ENCODE results near the gene MOCS1. TPM values are rescaled to one million over a fixed set of nuclear protein-coding genes. Genes with fewer than 3 reads are reported as not detected.

MOCS1 gene
- total and polyA plus RNA-seq, 9 donors: 4.5 to 7.6 (median 5.8) TPM

DNA sequence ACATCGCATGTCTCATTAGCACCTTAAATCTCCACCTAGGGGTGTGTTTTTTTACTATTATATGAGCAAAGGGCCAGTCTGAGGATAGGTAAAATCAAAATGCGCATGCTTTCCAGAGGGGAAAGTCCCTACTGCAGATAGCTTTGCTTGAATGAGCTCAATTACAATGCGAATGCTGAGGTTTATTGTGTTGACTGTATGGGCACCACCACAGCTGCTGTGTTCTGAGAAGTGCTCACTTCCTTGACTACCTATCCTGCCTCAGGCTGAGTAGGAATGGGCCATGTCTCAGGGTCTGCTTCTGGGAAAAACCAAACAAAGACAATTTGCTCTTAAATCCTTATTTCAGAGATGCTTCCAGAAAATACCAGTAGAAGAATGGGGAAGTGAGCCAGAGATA, 36.6 kb downstream of the MOCS1 start:
- no peaks in the 10 kb centered on the region for H3K9me3 ChIP-seq (replicated peaks; ENCODE audit: control insufficient read depth, low read depth, low read length)
- H3K36me3 ChIP-seq (ENCODE audit: control insufficient read depth, insufficient read depth, low read length): peaks cover 59% of the 10 kb centered on the region

GRCh38 chr6:39896701-39897100, 37.6 kb downstream of the MOCS1 start:
- Histone ChIP-seq H3K27me3 (ENCODE audit: control insufficient read depth, insufficient read depth, low read length) (no peaks in the 10 kb centered on the region), H3K27ac (ENCODE audit: low read length) (no peak overlapping the region), H3K36me3 (ENCODE audit: control insufficient read depth, insufficient read depth, low read length) (peaks cover 55% of the 10 kb centered on the region), H3K4me3 (ENCODE audit: low read length) (no peak overlapping the region), H3K4me1 (ENCODE audit: control insufficient read depth, insufficient read depth, low read length) (peaks cover 3% of the 10 kb centered on the region), H3K9me3 (replicated peaks; ENCODE audit: control insufficient read depth, low read depth, low read length) (no peaks in the 10 kb centered on the region)
- no peak for DNase-seq
- 92% methylated on average over 11 of the region's 12 CpGs for WGBS (ENCODE audit: insufficient coverage)

More for the DNA sequence above, 36.6 kb downstream of the MOCS1 start:
- no peak for DNase-seq
- Histone ChIP-seq H3K4me3 (ENCODE audit: low read length) (no peak overlapping the region), H3K27me3 (ENCODE audit: control insufficient read depth, insufficient read depth, low read length) (no peaks in the 10 kb centered on the region), H3K4me1 (ENCODE audit: control insufficient read depth, insufficient read depth, low read length) (no peaks in the 10 kb centered on the region), H3K27ac (ENCODE audit: low read length) (no peak overlapping the region)
- no CpG with 5 or more reads among the region's 3 CpGs for WGBS (ENCODE audit: insufficient coverage)

GRCh38 chr6:39893286-39893685, 41.0 kb downstream of the MOCS1 start:
- 90% methylated on average over 5 of the region's 8 CpGs for WGBS (ENCODE audit: insufficient coverage)
- Histone ChIP-seq H3K27me3 (ENCODE audit: control insufficient read depth, insufficient read depth, low read length) (no peaks in the 10 kb centered on the region), H3K36me3 (ENCODE audit: control insufficient read depth, insufficient read depth, low read length) (peaks cover 27% of the 10 kb centered on the region), H3K4me3 (ENCODE audit: low read length) (no peak overlapping the region), H3K27ac (ENCODE audit: low read length) (no peak overlapping the region), H3K9me3 (replicated peaks; ENCODE audit: control insufficient read depth, low read depth, low read length) (no peaks in the 10 kb centered on the region), H3K4me1 (ENCODE audit: control insufficient read depth, insufficient read depth, low read length) (peaks cover 22% of the 10 kb centered on the region)
- DNase-seq: no peak

- Histone ChIP-seq H3K27ac (ENCODE audit: low read length) (no peak overlapping the region), H3K4me1 (ENCODE audit: control insufficient read depth, insufficient read depth, low read length) (peaks cover 29% of the 10 kb centered on the region), H3K4me3 (ENCODE audit: low read length) (no peak overlapping the region), H3K9me3 (replicated peaks; ENCODE audit: control insufficient read depth, low read depth, low read length) (no peaks in the 10 kb centered on the region), H3K36me3 (ENCODE audit: control insufficient read depth, insufficient read depth, low read length) (peaks cover 20% of the 10 kb centered on the region), H3K27me3 (ENCODE audit: control insufficient read depth, insufficient read depth, low read length) (no peaks in the 10 kb centered on the region)
- 0% methylated on average over 1 of the region's 2 CpGs for WGBS (ENCODE audit: insufficient coverage)
- DNase-seq: peak; percentile 67
Observed at GRCh38 chr6:39892490-39893129, 41.7 kb downstream of the MOCS1 start.

DNA sequence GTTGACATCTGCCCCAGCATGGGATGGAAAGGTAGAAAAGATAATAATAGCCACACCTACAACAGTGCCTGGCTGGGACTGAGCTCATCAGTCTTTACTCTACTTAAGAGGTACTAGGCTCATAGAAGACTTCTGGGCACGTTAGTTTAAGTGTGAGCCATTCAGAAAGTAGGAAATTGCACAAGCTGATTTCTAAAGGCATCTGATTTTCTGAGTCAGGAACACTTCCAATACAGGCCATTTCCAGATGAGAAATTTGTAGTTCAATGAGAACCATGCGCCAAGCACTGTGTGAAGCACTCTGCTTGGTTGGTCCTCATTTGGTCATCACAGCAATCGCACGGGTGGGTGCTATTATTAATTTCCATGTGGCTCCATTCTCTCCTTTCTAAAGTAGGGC, 42.3 kb downstream of the MOCS1 start:
- Histone ChIP-seq H3K36me3 (ENCODE audit: control insufficient read depth, insufficient read depth, low read length) (peaks cover 15% of the 10 kb centered on the region), H3K4me1 (ENCODE audit: control insufficient read depth, insufficient read depth, low read length) (peaks cover 35% of the 10 kb centered on the region), H3K27ac (ENCODE audit: low read length) (no peak overlapping the region), H3K27me3 (ENCODE audit: control insufficient read depth, insufficient read depth, low read length) (no peaks in the 10 kb centered on the region), H3K9me3 (replicated peaks; ENCODE audit: control insufficient read depth, low read depth, low read length) (no peaks in the 10 kb centered on the region), H3K4me3 (ENCODE audit: low read length) (no peak overlapping the region)
- 46% methylated on average over 2 of the region's 4 CpGs for WGBS (ENCODE audit: insufficient coverage)
- no peak for DNase-seq

DNA sequence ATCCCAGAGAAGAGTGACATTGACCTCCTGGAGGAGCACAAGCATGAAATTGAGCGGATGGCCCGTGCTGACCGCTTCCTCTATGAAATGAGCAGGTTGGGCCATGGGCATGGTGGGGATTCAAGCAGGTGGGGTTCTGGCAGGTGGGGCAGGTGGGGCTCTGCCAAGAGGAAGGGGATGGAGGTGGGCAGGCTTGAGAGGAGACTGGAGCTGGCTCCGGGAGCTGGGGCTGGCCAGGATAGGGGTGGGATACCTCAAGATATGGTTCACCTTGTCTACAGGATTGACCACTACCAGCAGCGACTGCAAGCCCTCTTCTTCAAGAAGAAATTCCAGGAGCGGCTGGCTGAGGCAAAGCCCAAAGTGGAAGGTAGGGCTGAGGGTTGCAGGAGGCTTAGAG, 42.9 kb downstream of the MOCS1 start:
- no peak overlapping the region for H3K27ac ChIP-seq (ENCODE audit: low read length)
- H3K4me1 ChIP-seq (ENCODE audit: control insufficient read depth, insufficient read depth, low read length): peaks cover 41% of the 10 kb centered on the region
- WGBS (ENCODE audit: insufficient coverage): 85% methylated on average over 3 of the region's 6 CpGs
- H3K36me3 ChIP-seq (ENCODE audit: control insufficient read depth, insufficient read depth, low read length): peaks cover 9% of the 10 kb centered on the region
- no peaks in the 10 kb centered on the region for H3K27me3 ChIP-seq (ENCODE audit: control insufficient read depth, insufficient read depth, low read length)
- no peaks in the 10 kb centered on the region for H3K9me3 ChIP-seq (replicated peaks; ENCODE audit: control insufficient read depth, low read depth, low read length)
- no peak for DNase-seq
- no peak overlapping the region for H3K4me3 ChIP-seq (ENCODE audit: low read length)

- Histone ChIP-seq H3K27ac (ENCODE audit: low read length) (no peak overlapping the region), H3K27me3 (ENCODE audit: control insufficient read depth, insufficient read depth, low read length) (no peaks in the 10 kb centered on the region), H3K9me3 (replicated peaks; ENCODE audit: control insufficient read depth, low read depth, low read length) (no peaks in the 10 kb centered on the region), H3K36me3 (ENCODE audit: control insufficient read depth, insufficient read depth, low read length) (peaks cover 12% of the 10 kb centered on the region), H3K4me3 (ENCODE audit: low read length) (no peak overlapping the region), H3K4me1 (ENCODE audit: control insufficient read depth, insufficient read depth, low read length) (peaks cover 63% of the 10 kb centered on the region)
- no CpG with 5 or more reads among the region's 2 CpGs for WGBS (ENCODE audit: insufficient coverage)
- DNase-seq: peak; percentile 50
Observed at GRCh38 chr6:39889229-39889628, 45.0 kb downstream of the MOCS1 start.

- WGBS (ENCODE audit: insufficient coverage): 49% methylated on average over 7 of the region's 14 CpGs
- peak; percentile 91 for DNase-seq
- peaks cover 76% of the 10 kb centered on the region for H3K4me1 ChIP-seq (ENCODE audit: control insufficient read depth, insufficient read depth, low read length)
Observed at GRCh38 chr6:39887692-39888450, 46.4 kb downstream of the MOCS1 start.

GRCh38 chr6:39886871-39887270, 47.4 kb downstream of the MOCS1 start:
- no peaks in the 10 kb centered on the region for H3K9me3 ChIP-seq (replicated peaks; ENCODE audit: control insufficient read depth, low read depth, low read length)
- no peak for DNase-seq
- H3K4me1 ChIP-seq (ENCODE audit: control insufficient read depth, insufficient read depth, low read length): peaks cover 84% of the 10 kb centered on the region
- no CpG with 5 or more reads among the region's 2 CpGs for WGBS (ENCODE audit: insufficient coverage)
- H3K36me3 ChIP-seq (ENCODE audit: control insufficient read depth, insufficient read depth, low read length): peaks cover 6% of the 10 kb centered on the region
- no peak overlapping the region for H3K4me3 ChIP-seq (ENCODE audit: low read length)
- H3K27me3 ChIP-seq (ENCODE audit: control insufficient read depth, insufficient read depth, low read length): no peaks in the 10 kb centered on the region
- peak overlapping the region; percentile 97 for H3K27ac ChIP-seq (ENCODE audit: low read length)

More at GRCh38 chr6:39887692-39888450, 46.4 kb downstream of the MOCS1 start:
- Histone ChIP-seq H3K4me3 (ENCODE audit: low read length) (no peak overlapping the region), H3K27ac (ENCODE audit: low read length) (peak overlapping the region; percentile 97), H3K27me3 (ENCODE audit: control insufficient read depth, insufficient read depth, low read length) (no peaks in the 10 kb centered on the region), H3K36me3 (ENCODE audit: control insufficient read depth, insufficient read depth, low read length) (peaks cover 11% of the 10 kb centered on the region), H3K9me3 (replicated peaks; ENCODE audit: control insufficient read depth, low read depth, low read length) (no peaks in the 10 kb centered on the region)

DNA sequence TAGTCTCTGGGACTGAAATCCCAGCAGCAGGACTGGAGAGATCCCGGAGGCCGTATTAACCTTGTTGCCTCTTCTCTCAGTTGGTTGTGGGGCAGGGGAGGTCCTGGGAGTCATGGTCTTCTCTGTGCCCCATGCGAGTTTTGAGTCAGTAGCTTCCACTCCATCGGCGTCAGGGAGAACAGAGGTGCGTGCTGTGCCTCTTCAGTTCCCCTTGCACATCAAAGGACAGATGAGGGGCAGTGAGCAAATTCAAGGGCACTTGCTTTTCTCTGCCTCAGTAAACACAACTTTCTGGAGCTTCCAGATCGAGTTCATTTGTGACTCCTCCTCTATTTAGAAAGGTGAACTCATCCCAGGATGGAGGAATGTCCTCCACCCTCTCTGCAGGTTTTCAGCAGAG, 48.6 kb downstream of the MOCS1 start:
- H3K9me3 ChIP-seq (replicated peaks; ENCODE audit: control insufficient read depth, low read depth, low read length): no peaks in the 10 kb centered on the region
- no peak for DNase-seq
- no peaks in the 10 kb centered on the region for H3K27me3 ChIP-seq (ENCODE audit: control insufficient read depth, insufficient read depth, low read length)
- H3K27ac ChIP-seq (ENCODE audit: low read length): no peak overlapping the region
- peaks cover 3% of the 10 kb centered on the region for H3K36me3 ChIP-seq (ENCODE audit: control insufficient read depth, insufficient read depth, low read length)
- H3K4me1 ChIP-seq (ENCODE audit: control insufficient read depth, insufficient read depth, low read length): peaks cover 91% of the 10 kb centered on the region
- H3K4me3 ChIP-seq (ENCODE audit: low read length): no peak overlapping the region
- WGBS (ENCODE audit: insufficient coverage): 86% methylated on average over 4 of the region's 7 CpGs
